GM12891 (cell line): ENCODE results near the gene EPG5.
"Not testable (repeated sequence)": the region's sequence is repeated elsewhere in the genome, so short reads cannot be mapped to it uniquely, and the experiment has no call there.

Experiments used
- DNase-seq: peaks from one replicate; pipeline ENCODE4 v3.0.0; 2011; ENCODE audit warnings: low spot score; ENCODE audit not compliant: insufficient read length
- FAIRE-seq: peaks from 2 replicates; lab custom pipeline; 2011; peaks lifted over from hg19 to GRCh38; lab: Jason Lieb, UNC
- PAX5 ChIP-seq: IDR thresholded peaks from 2 replicates; pipeline ENCODE4 v1.6.1; 2011; ENCODE audit warnings: low read length, moderate library complexity, mild to moderate bottlenecking; ENCODE audit not compliant: insufficient read depth, severe bottlenecking
- POLR2A ChIP-seq: IDR thresholded peaks from 2 replicates; pipeline ENCODE4 v1.6.1; 2011; ENCODE audit warnings: low read depth, low read length, control low read depth
- POLR2AphosphoS5 ChIP-seq: IDR thresholded peaks from 2 replicates; pipeline ENCODE4 v1.6.1; 2011; ENCODE audit warnings: low read depth, low read length, control low read depth
- POU2F2 ChIP-seq: IDR thresholded peaks from 2 replicates; pipeline ENCODE4 v1.6.1; 2011; ENCODE audit warnings: low read depth, mild to moderate bottlenecking, control low read depth, low read length, moderate library complexity
- SPI1 ChIP-seq: IDR thresholded peaks from 2 replicates; pipeline ENCODE4 v1.6.1; 2011; ENCODE audit warnings: low read depth, low read length, control low read depth
- TAF1 ChIP-seq: IDR thresholded peaks from 2 replicates; pipeline ENCODE4 v1.6.1; 2011; ENCODE audit warnings: low read depth, low read length, control low read depth

EPG5 gene

GRCh38 chr18:45978084-45978483 lies 11.0 kb upstream of the EPG5 start:
- FAIRE-seq, result no peak
- TF ChIP-seq PAX5, result no peak
- no peak for TF ChIP-seq POLR2AphosphoS5
- TF ChIP-seq POU2F2, result no peak
- TF ChIP-seq TAF1, result no peak
- no peak for TF ChIP-seq SPI1
- no peak for TF ChIP-seq POLR2A

GRCh38 chr18:45976974-45977373 lies 9.8 kb upstream of the EPG5 start:
- no peak for DNase-seq
- no peak for FAIRE-seq
- TF ChIP-seq POU2F2 (no peak), POLR2A (no peak), PAX5 (no peak), SPI1 (no peak), TAF1 (no peak), POLR2AphosphoS5 (no peak)

More at GRCh38 chr18:45978084-45978483, 11.0 kb upstream of the EPG5 start:
- no peak for DNase-seq

GRCh38 chr18:45976566-45976965 lies 9.4 kb upstream of the EPG5 start:
- no peak for FAIRE-seq
- TF ChIP-seq POLR2AphosphoS5, result no peak
- TF ChIP-seq PAX5, result no peak
- TF ChIP-seq SPI1, result no peak
- no peak for TF ChIP-seq POU2F2
- no peak for TF ChIP-seq POLR2A
- TF ChIP-seq TAF1, result no peak
- no peak for DNase-seq

- FAIRE-seq (peak; percentile 71), DNase-seq (peak; percentile 15)
- no peak for TF ChIP-seq TAF1
- no peak for TF ChIP-seq POLR2A
- no peak for TF ChIP-seq POU2F2
- TF ChIP-seq PAX5, result no peak
These were observed 7.0 kb upstream of the EPG5 start for GRCh38 chr18:45974088-45974536.

- DNase-seq, FAIRE-seq: not testable (repeated sequence)
These were observed 2.2 kb downstream of the EPG5 start for GRCh38 chr18:45964913-45965312.

GRCh38 chr18:45962866-45963265 lies 4.3 kb downstream of the EPG5 start:
- TF ChIP-seq POLR2A (no peak), POLR2AphosphoS5 (no peak), TAF1 (no peak), SPI1 (no peak), POU2F2 (no peak), PAX5 (no peak)
- DNase-seq (no peak), FAIRE-seq (no peak)

GRCh38 chr18:45962461-45962860 lies 4.7 kb downstream of the EPG5 start:
- DNase-seq (no peak), FAIRE-seq (no peak)
- TF ChIP-seq SPI1, result 0 out of 2 replicates have a peak, but pooled peaks have one; percentile 13
- no peak for TF ChIP-seq POLR2A

GRCh38 chr18:45959484-45959883 lies 7.6 kb downstream of the EPG5 start:
- not testable (repeated sequence) for FAIRE-seq, DNase-seq

GRCh38 chr18:45958730-45959129 lies 8.4 kb downstream of the EPG5 start:
- no peak for DNase-seq
- no peak for TF ChIP-seq POLR2AphosphoS5
- no peak for TF ChIP-seq PAX5
- no peak for TF ChIP-seq POLR2A
- no peak for TF ChIP-seq TAF1
- no peak for TF ChIP-seq SPI1
- no peak for TF ChIP-seq POU2F2
- no peak for FAIRE-seq

GRCh38 chr18:45958027-45958426 lies 9.1 kb downstream of the EPG5 start:
- FAIRE-seq (no peak), DNase-seq (no peak)
- no peak for TF ChIP-seq TAF1
- TF ChIP-seq POLR2AphosphoS5, result no peak
- no peak for TF ChIP-seq SPI1
- no peak for TF ChIP-seq POLR2A
- TF ChIP-seq PAX5, result no peak
- TF ChIP-seq POU2F2, result no peak

GRCh38 chr18:45957100-45957499 lies 10.0 kb downstream of the EPG5 start:
- DNase-seq, result no peak

More at GRCh38 chr18:45957100-45957499, 10.0 kb downstream of the EPG5 start:
- TF ChIP-seq TAF1 (no peak), PAX5 (no peak), POLR2AphosphoS5 (no peak), POLR2A (no peak)
- no peak for FAIRE-seq
